ENCODE data around the gene ZNF43.
"Not testable (repeated sequence)": the region's sequence is repeated elsewhere in the genome, so short reads cannot be mapped to it uniquely, and the experiment has no call there.

- TF ChIP-seq CTCF (conservative IDR thresholded peaks at IDR 0.05 in 1 of 2, IDR thresholded peaks at IDR 0.05 in 1 of 2; ENCODE audit: extremely low read depth in 1 of 2, insufficient read depth in 1 of 2, low read depth in 1 of 2, low read length in 2 of 2); EZH2 (IDR thresholded peaks at IDR 0.05; ENCODE audit: borderline replicate concordance, low read length): not testable (repeated sequence)
Observed at GRCh38 chr19:21885516-21885915, 49.5 kb upstream of the ZNF43 start.
